ENCODE measurements around the gene DCLK2. TPM values are rescaled to one million over a fixed set of nuclear protein-coding genes. Genes with fewer than 3 reads are reported as not detected.

Gene DCLK2
- total RNA-seq, 2 experiments from 2014 or later = not detected

DNA sequence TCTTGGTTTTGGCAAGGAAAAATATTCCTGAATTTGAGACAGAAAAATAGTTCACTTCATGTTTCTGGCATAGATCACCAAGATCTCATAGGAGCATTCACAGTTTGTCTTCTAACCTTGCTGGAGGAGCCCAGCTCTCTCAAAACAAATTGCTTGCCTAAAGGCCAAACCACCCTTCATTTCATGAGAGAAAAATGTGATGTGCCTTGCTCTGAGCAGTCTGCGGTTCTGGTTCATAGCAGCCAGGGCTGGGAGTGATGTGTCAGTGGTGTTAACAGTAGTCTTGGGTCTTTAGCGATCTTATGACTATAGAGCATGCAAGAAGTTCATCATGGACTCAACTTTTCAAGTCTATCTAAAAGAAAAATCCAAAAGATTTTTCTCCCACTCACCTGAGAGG is 183.3 kb downstream of the DCLK2 start:
- no peaks in the 10 kb centered on the region for H3K9me3 Mint-ChIP-seq
- H3K36me3 Mint-ChIP-seq (ENCODE audit: low read depth) = peaks cover 31% of the 10 kb centered on the region
- H3K27ac ChIP-seq (ENCODE audit: low read depth in 1 of 2, low read length in 2 of 2) = no peak overlapping the region
- no peaks in the 10 kb centered on the region for H3K4me1 Mint-ChIP-seq (ENCODE audit: low read depth)
- no peaks in the 10 kb centered on the region for H3K27me3 ChIP-seq (ENCODE audit: control insufficient read depth in 1 of 2, insufficient read depth in 2 of 2, low read length in 2 of 2)
- no peaks in the 10 kb centered on the region for H3K27me3 Mint-ChIP-seq
- intact Hi-C loops (cut with DNase I, micrococcal nuclease) = no loop called here
- peaks cover 11% of the 10 kb centered on the region for H3K36me3 ChIP-seq (ENCODE audit: insufficient read depth, low read length)
- H3K27ac Mint-ChIP-seq = peak overlapping the region; percentile 8
- CTCF ChIA-PET = no interaction called here
- no peaks in the 10 kb centered on the region for H3K9me3 ChIP-seq (ENCODE audit: control insufficient read depth in 1 of 2, insufficient read depth in 1 of 2, low read length in 2 of 2)
- POLR2A ChIA-PET = no interaction called here
- H3K4me3 Mint-ChIP-seq = no peak overlapping the region
- DNase-seq = no peak
- TF ChIP-seq, protein P1, sequence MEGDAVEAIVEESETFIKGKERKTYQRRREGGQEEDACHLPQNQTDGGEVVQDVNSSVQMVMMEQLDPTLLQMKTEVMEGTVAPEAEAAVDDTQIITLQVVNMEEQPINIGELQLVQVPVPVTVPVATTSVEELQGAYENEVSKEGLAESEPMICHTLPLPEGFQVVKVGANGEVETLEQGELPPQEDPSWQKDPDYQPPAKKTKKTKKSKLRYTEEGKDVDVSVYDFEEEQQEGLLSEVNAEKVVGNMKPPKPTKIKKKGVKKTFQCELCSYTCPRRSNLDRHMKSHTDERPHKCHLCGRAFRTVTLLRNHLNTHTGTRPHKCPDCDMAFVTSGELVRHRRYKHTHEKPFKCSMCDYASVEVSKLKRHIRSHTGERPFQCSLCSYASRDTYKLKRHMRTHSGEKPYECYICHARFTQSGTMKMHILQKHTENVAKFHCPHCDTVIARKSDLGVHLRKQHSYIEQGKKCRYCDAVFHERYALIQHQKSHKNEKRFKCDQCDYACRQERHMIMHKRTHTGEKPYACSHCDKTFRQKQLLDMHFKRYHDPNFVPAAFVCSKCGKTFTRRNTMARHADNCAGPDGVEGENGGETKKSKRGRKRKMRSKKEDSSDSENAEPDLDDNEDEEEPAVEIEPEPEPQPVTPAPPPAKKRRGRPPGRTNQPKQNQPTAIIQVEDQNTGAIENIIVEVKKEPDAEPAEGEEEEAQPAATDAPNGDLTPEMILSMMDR (IDR thresholded peaks at IDR 0.05) = no peak
- H3K4me3 ChIP-seq (ENCODE audit: low read length) = no peak overlapping the region
- H3K4me1 ChIP-seq (ENCODE audit: insufficient read depth, low read length) = no peaks in the 10 kb centered on the region
- ATAC-seq (ENCODE audit: poor library complexity) = no peak

DNA sequence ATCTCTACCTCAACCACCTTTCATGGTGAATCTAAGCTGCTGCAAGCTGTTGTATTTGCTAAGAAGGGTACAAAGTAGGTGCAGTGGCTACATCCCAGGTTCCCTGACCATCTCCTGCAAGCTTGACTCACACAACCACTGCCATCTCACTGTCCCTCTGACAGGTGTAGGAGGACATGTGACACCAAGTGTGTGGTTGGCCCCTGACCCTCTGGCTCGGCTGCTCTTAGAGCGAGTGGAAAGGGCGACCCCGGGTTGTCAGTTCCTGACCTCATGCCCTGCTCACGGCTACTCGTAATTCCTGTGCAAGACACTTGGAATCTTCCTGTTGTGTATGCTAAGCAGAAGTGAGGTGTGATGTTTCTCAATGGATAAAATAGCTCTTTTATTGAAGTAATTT is 184.4 kb downstream of the DCLK2 start:
- DNase-seq (no peak), ATAC-seq (ENCODE audit: poor library complexity) (no peak)
- H3K9me3 Mint-ChIP-seq = no peaks in the 10 kb centered on the region
- H3K36me3 ChIP-seq (ENCODE audit: insufficient read depth, low read length) = peaks cover 16% of the 10 kb centered on the region
- H3K4me1 Mint-ChIP-seq (ENCODE audit: low read depth) = no peaks in the 10 kb centered on the region
- no peaks in the 10 kb centered on the region for H3K4me1 ChIP-seq (ENCODE audit: insufficient read depth, low read length)
- H3K27ac ChIP-seq (ENCODE audit: low read depth in 1 of 2, low read length in 2 of 2) = no peak overlapping the region
- peaks cover 42% of the 10 kb centered on the region for H3K36me3 Mint-ChIP-seq (ENCODE audit: low read depth)
- CTCF ChIA-PET = no interaction called here
- no peak overlapping the region for H3K4me3 Mint-ChIP-seq
- intact Hi-C loops (cut with DNase I, micrococcal nuclease) = no loop called here
- no peaks in the 10 kb centered on the region for H3K9me3 ChIP-seq (ENCODE audit: control insufficient read depth in 1 of 2, insufficient read depth in 1 of 2, low read length in 2 of 2)
- H3K4me3 ChIP-seq (ENCODE audit: low read length) = no peak overlapping the region
- TF ChIP-seq, protein P1 (IDR thresholded peaks at IDR 0.05) = no peak
- no peaks in the 10 kb centered on the region for H3K27me3 ChIP-seq (ENCODE audit: control insufficient read depth in 1 of 2, insufficient read depth in 2 of 2, low read length in 2 of 2)
- no peaks in the 10 kb centered on the region for H3K27me3 Mint-ChIP-seq
- no peak overlapping the region for H3K27ac Mint-ChIP-seq
- POLR2A ChIA-PET = no interaction called here

DNA sequence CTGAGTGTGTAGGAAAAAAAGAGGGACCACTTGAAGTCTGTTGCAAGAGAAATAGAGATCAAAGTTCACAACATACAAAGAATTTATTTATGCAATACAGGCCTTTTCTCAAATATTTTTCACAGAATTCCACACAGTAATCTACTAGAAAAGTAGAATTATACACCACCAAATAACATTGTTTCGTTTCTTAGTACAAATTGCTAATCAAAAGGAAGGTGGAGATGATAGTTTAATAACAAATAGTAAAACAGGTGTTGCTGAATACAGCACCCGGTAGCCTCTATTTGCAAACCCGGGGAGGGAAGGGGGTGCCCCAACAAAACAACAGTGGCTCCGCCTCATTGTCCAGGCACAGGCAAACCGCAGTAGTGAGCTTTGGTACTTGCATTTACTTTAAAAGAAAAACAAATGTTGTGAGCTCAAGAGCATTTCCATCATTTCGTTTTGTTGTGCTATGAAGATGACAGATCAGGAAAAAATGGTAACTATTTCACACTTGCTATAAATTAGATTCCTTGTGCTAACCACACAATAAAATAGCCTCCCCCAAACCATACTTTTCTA is 186.4 kb downstream of the DCLK2 start:
- Mint-ChIP-seq H3K9me3 (no peaks in the 10 kb centered on the region), H3K27ac (no peak overlapping the region), H3K27me3 (no peaks in the 10 kb centered on the region), H3K4me1 (ENCODE audit: low read depth) (no peaks in the 10 kb centered on the region), H3K4me3 (no peak overlapping the region), H3K36me3 (ENCODE audit: low read depth) (peaks cover 62% of the 10 kb centered on the region)
- no peaks in the 10 kb centered on the region for H3K27me3 ChIP-seq (ENCODE audit: control insufficient read depth in 1 of 2, insufficient read depth in 2 of 2, low read length in 2 of 2)
- DNase-seq (no peak), ATAC-seq (ENCODE audit: poor library complexity) (no peak)
- no peak overlapping the region for H3K27ac ChIP-seq (ENCODE audit: low read depth in 1 of 2, low read length in 2 of 2)
- H3K36me3 ChIP-seq (ENCODE audit: insufficient read depth, low read length) = peaks cover 16% of the 10 kb centered on the region
- TF ChIP-seq, protein P1 (IDR thresholded peaks at IDR 0.05) = no peak
- POLR2A ChIA-PET = no interaction called here
- no peaks in the 10 kb centered on the region for H3K9me3 ChIP-seq (ENCODE audit: control insufficient read depth in 1 of 2, insufficient read depth in 1 of 2, low read length in 2 of 2)
- CTCF ChIA-PET = interaction anchor here (1.4 kb wide), 1 partner anchor 22 kb away, joined by 5 read pairs; no protein-coding TSS in a partner anchor
- H3K4me1 ChIP-seq (ENCODE audit: insufficient read depth, low read length) = no peaks in the 10 kb centered on the region
- no peak overlapping the region for H3K4me3 ChIP-seq (ENCODE audit: low read length)
- intact Hi-C loops (cut with DNase I, micrococcal nuclease) = no loop called here

All from CD4-positive, alpha-beta T cell (primary cell).